Anterior cingulate cortex (tissue), 58 donors: ENCODE data around the gene LDLRAD3.
"Not testable (repeated sequence)": the region's sequence is repeated elsewhere in the genome, so short reads cannot be mapped to it uniquely, and the experiment has no call there.

ENCODE experiments used
- DNase-seq, 58 donors: peaks; one replicate each; lab custom pipeline; 2025; lab: John Stamatoyannopoulos, UW

LDLRAD3 gene

DNA sequence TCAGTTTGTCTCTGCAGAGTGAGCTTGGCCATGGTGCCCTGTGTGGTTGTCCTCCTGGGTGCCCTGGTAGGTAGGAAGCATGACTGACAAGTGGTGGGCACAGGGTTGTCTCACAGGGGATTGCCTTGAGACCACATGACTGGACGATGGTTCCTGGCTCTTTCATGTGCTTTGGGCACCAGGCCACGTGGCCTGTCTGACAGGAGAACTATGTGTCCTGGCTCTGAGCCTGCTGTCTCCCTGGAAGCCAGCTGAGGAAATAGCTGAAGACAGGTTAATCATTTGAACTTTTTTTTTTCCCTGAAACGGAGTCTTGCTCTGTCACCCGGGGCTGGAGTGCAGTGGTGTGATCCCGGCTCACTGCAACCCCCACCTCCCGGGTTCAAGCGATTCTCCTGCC lies 93.2 kb downstream of the LDLRAD3 start:
- peak in 1 of 58 donors; percentile 21 for DNase-seq

DNA sequence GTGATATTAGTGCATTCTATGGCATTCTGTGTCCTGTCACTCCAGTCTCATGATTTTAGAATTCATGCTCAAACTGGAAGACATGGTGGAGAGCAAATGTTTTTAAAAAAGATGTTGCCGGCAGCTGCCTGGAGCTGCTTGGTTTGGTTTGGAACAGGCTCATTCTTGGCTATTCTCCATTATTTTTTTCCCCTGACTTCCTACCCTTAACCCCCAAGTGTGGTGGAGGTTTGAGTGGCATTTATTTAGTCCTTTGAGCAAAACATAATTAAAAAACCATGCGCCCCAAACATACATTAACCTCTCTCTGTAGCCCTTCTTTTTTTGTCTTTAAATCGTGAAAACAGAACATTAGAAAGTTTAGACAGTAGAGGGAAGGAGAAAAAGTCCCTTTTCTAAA lies 94.7 kb downstream of the LDLRAD3 start:
- DNase-seq: no peak

DNA sequence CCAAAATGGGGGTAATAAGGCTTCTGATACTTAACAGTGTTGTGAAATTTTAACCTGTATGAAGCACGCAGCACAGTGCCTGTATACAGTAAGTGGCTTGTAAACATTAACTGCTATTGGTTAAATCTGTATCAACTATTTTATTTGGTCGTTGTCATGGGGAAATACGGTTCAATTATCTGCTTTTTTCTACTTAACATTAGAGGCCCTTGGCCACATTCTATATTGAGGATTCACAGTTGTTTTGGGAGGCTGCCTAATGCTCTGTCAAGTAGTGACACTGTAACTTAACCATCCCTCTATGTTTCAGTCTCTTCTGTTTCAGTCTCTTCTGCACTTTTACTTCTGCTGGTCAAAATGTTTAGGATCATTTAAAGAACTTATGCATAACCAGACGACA lies 95.6 kb downstream of the LDLRAD3 start:
- DNase-seq: no peak

DNA sequence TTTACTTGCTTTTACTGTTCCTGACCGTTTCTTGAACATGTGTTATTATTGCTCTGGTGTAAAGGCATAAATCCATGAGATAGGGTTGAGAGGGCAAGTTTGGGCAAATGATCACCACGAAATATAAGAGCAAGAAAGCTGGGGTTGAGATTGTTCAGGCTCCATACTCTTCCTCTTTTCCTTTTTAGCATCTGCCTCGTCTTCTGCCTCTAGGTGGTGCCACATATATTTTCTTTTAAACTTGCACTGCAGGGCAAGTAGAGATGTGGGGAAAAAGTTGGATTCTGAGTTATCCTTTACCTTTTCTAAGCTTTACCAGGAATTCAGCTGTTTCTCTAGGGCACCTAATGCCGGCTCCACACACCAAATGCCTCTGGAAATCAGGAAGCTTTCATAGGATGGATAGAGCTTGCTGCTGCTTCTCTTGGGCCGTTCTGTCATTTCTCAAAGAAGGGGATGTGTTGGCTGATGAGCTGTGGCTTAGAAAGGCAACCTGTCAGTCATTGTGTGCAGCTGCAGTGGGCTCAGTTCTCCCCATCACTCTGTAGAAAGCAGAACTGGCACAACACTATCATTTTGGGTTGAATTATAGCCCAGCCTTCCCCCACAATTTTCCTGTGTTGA lies 98.2 kb downstream of the LDLRAD3 start:
- DNase-seq: peak in 1 of 58 donors; percentile 27

DNA sequence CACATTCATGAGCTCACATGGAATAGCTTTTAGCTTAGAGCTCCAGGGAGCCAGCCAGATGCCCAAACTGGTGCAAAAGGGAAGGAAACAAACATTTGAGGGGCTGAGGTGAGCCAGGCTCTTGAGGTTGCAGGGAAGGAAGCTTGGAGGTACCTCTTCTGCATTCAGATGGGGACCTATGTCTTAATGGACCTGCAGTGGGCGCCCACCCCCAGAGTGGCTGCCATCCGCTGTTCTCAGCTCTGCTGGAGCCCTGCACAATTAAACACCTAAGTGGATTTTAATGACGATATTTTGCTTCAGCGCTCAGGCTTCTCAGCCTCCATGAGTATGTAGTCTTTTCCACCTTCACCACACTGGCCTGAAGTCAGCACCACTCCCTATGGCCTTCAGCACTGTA lies 100.8 kb downstream of the LDLRAD3 start:
- DNase-seq: no peak

DNA sequence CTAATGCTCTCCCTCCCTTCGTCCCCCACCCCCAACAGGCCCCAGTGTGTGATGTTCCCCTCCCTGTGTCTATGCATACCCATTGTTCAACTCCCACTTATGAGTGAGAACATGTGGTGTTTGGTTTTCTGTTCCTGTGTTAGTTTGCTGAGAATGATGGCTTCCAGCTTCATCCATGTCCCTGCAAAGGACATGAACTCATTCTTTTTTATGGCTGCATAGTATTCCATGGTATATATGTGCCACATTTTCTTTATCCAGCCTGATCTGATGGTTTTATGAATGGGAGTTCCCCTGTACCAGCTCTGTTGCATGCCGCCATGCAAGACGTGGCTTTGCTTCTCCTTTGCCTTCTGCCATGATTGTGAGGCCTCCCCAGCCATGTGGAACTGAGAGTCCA lies 102.1 kb downstream of the LDLRAD3 start:
- not testable (repeated sequence) for DNase-seq

DNA sequence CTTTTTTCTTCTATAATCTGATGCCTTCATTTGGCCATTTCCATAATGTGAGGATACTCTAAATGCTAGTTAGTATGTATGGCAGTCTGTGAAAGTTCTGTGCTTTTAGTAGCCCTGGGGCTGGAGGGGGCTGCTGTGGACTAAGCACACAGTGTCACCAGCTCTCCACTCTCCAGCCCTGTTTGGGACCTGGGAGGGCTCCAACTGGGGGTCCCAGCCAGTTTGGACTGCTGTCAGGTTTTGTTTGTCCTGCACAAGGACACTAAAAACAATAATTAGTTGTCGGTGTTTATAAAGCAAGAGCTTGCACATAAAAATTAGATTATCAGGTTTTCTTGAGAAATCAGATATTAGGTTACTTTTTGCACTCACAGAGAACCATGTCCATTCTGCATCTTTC lies 103.1 kb downstream of the LDLRAD3 start:
- peak in 9 of 58 donors; percentile 9 to 59 (median 32) for DNase-seq

DNA sequence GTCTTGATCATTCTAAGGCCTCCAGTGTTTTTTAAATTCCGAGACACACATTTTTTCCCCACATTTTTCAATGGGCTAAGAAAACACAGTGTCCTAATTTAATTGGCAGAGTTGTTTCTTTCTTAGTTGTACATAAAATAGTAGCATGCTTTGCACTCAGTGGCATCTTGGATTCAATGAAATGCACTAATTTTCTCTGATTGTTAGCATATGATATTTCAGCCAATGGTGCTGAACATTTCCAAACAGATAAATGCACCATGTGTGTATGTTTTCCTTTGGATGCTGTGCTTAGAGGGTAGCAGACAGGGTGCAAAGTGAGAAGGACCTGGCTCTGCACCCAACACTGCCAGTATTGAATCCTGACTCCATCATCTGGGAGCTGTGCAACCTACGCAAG lies 103.5 kb downstream of the LDLRAD3 start:
- peak in 1 of 58 donors; percentile 32 for DNase-seq

DNA sequence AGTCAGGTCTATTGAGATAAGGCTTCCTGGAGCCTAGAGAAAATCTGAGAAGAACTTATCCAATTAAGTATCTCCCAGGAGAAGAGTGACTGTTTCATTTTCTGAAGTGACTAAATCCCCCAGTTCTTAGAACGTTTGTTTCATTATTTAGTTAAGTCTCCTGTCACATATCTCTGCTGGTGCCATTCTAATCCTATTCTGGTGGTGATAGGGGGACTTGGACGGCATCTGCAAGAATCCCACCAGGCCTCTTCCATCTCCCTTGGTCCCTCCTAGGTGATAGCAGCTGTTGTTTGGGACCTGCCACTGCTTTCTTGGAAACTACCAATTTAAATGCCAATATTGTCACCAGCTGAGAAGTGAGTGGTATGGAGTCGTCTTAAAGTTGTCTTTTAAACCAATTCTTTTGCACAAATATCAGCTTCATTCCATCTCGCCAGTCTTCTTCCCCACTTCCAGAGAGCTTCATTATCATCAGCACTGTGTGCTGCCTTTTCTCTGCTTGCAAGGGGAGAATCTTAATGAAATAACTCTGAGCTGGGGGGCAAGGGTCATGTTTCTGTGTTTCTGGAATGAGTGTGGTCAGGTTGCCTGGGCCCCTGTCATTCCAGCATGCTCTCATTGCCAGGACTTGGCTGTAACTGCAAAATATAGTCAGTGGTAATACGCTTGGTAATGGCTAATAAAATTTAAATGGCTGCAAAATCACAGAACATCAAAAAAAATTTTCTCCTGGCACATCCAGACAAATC lies 104.8 kb downstream of the LDLRAD3 start:
- no peak for DNase-seq

DNA sequence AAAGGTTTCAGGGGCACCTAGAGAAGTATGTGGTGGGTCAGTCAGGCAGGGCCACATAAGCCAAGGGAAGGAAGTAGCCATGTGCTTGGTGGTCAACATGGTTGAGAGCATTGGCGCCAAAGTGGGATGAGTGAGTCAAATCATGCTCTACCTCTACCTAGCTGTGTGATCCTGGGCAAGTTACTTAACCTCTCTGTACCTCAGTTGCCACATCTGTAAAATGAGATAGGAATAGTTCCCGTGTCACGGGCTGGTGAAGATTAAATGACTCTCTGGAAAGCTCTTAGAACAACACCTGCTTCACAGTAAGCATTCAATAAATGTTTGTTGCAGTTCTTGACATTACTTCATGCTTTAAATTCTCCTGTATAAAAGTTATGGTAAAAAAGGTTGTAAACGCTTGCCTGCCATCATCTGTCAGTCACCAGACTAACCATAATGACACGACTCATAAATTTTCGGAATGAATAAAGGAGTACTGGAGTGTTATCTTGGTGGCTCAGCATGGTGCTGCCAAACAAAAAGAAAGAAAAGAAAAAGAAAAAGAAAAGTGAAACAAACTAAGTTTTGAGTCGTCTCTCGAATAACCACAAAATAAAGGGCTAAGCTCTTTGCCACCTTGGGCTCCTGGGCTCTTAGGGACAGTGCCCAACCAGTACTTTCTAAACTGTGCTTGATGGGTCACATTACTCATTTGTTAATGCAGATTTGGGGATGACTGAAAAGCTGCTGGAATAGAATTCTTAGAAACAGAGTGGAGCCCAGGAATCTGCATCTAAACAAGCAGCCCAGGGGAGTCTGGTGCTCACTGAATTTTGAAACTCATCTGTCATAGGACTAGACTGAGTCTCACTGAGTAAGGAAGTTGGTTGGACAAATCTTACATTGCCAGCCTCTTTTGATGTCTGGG lies 107.6 kb downstream of the LDLRAD3 start:
- DNase-seq: no peak

DNA sequence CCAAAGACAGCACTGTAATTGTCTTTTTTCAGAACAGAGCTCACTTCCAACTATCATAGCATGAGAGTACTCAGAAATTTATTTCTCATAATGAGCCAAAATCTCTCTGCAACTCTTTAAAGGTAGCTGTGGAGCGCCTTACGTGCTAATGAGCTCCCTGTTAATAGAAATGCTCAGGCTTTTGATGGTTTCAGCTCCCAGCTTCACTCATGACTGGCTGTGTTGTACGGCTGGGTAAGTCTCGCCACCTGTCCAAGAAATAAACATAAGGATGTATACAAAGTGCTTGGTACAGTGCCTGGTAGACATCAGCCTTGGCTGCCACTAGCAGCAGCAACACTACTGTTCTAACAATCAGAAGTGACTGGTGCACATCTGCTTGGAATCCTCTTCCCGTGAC lies 109.4 kb downstream of the LDLRAD3 start:
- no peak for DNase-seq

DNA sequence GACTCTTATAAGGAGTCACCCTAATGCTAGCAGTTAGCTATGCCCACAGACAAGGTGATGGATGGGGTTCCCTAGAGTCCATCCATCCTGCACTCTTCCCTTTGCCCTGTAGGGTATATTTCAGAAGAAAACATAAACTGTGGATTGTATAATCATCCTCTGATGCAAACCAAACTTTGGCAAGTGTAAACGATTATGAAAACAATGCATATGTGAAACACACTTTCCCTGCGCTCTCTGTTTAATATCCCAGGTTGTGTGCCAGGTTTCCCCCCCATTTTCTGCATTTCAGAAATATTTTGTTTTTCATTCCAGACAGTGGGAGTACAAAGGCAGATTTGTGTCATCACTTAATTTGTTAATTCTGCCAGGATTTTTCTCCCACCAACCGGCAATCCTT lies 110.0 kb downstream of the LDLRAD3 start:
- no peak for DNase-seq

DNA sequence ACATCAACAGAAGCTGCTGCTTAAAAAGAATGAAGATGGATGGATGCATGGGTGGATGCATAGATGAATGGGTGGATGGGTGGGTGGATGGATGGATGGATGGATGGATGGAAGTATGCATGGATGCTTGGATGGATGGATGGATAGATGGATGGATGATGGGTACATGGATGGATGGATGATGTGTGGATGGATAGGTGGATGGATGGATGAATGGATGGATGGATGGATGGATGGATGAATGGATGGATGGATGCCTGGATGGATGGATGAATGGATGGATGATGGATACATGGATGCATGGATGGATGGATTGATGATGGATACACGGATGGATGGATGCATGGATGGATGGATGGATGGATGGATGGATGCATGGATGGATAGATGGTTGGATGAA lies 110.8 kb downstream of the LDLRAD3 start:
- DNase-seq: no peak

DNA sequence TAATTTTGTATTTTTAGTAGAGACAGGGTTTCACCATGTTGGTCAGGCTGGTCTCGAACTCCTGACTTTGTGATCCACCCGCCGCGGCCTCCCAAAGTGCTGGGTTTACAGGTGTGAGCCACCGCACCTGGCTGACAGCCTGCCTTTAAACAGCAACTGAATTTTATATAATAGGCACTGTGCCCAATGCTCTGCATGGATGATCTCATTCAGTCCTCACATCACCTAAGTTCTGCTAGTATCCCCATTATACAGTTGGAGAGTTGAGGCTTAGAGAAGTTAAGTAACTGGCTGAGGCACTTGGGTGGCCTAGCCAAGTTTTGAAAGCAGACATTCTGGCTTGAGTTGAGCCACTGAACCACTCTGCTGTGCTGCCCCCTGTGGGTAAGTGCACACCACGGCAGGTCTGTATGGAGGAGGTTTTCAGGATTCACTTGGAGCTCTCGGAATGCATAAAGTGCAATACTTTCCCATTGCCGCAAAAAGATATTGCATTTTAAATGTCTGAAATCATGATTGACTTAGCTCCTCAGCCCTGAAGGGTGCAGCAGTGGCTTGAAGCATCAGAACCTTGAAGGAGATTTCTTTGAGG lies 112.4 kb downstream of the LDLRAD3 start:
- no peak for DNase-seq

DNA sequence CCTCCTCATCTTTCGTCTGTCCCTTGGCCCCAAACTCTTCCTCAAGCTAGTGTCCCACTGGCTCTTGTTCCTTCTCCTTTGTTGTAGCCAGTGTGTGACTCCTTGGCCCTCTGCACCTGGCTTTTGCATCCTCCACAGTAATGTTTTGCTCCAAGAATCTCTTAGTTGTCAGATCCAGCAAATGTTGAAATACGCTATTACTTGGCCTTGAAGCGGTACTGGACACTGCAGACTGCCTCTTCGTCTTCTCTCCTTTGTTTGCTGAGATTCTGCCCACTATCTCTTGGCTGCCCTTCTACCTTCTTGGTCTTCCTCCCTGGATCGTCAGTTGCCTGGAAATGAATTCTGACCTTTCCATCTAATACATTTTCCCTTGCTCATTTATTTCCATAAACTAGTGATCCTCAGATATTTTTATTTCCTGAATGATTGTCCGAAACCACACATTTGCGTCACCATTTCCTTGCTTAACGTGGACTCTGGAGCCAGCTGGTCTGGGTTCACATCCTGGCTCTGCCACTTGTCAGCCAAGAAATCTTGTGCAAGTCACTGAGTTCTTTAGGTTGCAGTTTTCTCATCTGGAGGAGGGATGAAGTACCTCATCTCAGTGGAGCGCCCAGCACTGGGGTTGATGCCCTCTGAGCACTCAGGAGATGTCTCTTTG lies 113.6 kb downstream of the LDLRAD3 start:
- DNase-seq: no peak

DNA sequence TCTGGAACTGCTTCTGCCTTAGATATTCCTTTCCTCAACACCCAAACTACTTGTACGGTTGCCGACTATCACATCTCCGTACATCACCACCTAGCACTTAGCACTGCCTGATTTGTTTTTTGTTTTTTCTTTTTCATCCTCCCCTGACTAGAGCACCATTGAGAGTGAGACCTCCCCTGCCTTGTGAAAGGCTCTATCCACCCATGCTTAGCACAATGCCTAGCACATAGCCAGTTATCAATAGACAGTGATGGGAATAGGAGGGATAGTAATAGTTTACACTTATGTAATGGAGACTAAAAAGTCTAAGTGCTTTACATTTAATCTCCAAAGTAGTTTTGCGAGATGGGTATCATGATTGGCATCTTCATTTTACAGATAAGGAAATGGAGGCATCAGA lies 115.8 kb downstream of the LDLRAD3 start:
- DNase-seq: no peak

DNA sequence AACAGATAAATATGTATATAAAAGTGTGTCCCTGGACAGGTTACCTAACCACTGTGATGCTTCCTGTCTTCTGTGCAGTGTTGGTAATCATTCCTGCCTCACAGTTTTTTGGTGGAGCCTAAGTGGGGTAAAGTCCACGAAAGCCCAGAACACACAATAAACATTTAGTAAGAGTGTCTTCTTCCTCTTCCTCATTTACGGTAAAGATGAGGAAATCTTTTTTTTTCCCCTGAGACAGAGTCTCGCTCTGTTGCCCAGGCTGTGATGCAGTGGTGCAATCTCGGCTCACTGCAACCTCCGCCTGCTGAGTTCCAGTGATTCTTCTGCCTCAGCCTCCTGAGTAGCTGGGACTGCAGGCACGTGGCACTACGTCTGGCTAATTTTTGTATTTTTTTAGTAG lies 117.1 kb downstream of the LDLRAD3 start:
- DNase-seq: no peak

DNA sequence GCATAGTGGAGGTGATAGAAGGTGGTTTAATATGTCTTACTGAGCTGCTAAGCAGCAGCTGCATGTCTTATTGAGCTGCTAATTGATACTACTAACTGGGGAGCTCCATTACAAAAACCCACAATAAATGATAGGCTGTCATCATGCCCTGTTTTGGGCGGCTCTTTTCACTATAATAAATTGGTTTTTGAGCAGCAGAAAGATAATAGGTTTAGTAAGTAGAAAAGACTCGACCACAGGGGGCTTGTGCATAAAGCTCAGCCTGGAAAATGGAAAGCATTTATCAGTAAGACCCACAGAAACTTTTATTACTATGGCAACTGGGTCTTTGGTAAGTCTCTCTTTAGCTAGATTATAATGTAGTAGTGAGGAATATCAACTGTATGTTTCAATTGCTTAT lies 117.6 kb downstream of the LDLRAD3 start:
- DNase-seq: no peak

DNA sequence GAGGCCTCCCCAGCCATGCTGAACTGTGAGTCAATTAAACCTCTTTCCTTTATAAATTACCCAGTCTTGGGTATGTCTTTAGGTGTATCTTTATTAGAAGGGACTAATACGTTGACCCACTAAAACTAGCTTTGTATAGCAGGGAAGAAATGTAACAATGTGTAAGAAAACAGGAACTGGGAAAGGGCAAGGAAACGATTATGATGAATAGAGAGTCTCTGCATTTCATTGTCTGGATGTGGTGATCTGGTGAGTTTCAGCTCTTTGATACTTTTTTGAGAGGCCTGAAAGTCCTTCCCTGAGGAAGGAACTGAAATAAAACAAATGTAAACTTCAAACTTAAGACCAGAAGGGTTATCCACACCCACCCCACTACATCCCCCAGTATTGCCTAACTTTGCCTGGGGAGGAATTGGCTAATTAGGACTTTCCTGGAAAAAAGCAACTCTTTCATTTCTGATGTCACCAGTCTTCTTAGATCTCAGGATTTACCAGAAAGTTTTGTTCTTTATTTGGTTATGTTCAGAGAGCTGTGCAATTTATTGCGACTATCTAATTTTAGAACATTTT lies 119.0 kb downstream of the LDLRAD3 start:
- no peak for DNase-seq

DNA sequence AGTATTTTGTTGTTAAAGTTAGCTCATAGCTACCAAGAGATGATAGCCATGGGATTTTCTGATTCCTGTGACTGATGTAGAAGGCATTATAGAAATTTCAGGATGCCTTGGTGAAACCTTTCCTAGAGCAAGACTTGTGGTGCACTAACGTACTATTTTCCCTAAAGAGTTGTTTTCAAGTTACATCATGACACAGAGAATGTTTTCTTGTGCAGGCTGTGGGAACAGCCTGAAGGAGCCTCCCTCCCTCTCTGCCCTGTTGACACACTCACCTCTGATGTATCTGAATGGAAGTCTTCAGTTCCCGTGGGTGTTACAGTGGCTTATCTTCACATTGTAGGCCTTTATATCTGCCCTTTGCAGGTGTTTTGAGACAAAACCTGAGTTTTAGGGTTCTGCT lies 121.6 kb downstream of the LDLRAD3 start:
- no peak for DNase-seq
